AG09309 (cell line): ENCODE results near the gene RBM8A.

Experiments used
- DNase-seq: peaks from one replicate; pipeline ENCODE4 v3.0.0-alpha.2; 2010; ENCODE audit warnings: low read depth
- H3K4me3 ChIP-seq: 2 replicates; pipeline ENCODE4 v1.5.1; 2011; ENCODE audit warnings: mild to moderate bottlenecking, low read depth, low read length, moderate library complexity; ENCODE audit not compliant: control insufficient read depth
- TF ChIP-seq, protein P1 (sequence below): IDR thresholded peaks from 2 replicates; pipeline ENCODE4 v1.5.1; 2011; ENCODE audit warnings: mild to moderate bottlenecking, low read depth, low read length, inconsistent platforms; ENCODE audit not compliant: insufficient read depth, control insufficient read depth; ENCODE audit errors: missing control alignments

Gene RBM8A

GRCh38 chr1:145874646-145875045, 52.6 kb downstream of the RBM8A start:
- TF ChIP-seq, protein P1, sequence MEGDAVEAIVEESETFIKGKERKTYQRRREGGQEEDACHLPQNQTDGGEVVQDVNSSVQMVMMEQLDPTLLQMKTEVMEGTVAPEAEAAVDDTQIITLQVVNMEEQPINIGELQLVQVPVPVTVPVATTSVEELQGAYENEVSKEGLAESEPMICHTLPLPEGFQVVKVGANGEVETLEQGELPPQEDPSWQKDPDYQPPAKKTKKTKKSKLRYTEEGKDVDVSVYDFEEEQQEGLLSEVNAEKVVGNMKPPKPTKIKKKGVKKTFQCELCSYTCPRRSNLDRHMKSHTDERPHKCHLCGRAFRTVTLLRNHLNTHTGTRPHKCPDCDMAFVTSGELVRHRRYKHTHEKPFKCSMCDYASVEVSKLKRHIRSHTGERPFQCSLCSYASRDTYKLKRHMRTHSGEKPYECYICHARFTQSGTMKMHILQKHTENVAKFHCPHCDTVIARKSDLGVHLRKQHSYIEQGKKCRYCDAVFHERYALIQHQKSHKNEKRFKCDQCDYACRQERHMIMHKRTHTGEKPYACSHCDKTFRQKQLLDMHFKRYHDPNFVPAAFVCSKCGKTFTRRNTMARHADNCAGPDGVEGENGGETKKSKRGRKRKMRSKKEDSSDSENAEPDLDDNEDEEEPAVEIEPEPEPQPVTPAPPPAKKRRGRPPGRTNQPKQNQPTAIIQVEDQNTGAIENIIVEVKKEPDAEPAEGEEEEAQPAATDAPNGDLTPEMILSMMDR = no peak
- no peak for DNase-seq
- no peak overlapping the region for H3K4me3 ChIP-seq

GRCh38 chr1:145871994-145872924, 55.0 kb downstream of the RBM8A start:
- H3K4me3 ChIP-seq = peak overlapping the region; percentile 35
- no peak for DNase-seq
- TF ChIP-seq, protein P1 = no peak
